WTC11 (cell line): Measurements from ENCODE around the gene CXCL17. TPM values are rescaled to one million over a fixed set of nuclear protein-coding genes. Genes with fewer than 3 reads are reported as not detected.
A peak's percentile ranks its signal among the peaks of the same experiment; 100 is the strongest.

Experiments
- ATAC-seq: fragments of 200-7000 bp; cut with Tn5 transposase; 2 replicates; pipeline ENCODE4 v1.10.0; 2021; ENCODE audit warnings: mild to moderate bottlenecking, moderate library complexity
- CTCF ChIA-PET: fragments of 300-600 bp; sonication (Branson Sonifier 250); formaldehyde crosslinking; loops from one replicate; lab custom pipeline; 2021; ENCODE audit warnings: antibody characterized with exemption; lab: Charles Lee
- POLR2A ChIA-PET: fragments of 350-600 bp; sonication (Branson Sonifier 250); formaldehyde crosslinking; loops from one replicate; lab custom pipeline; 2021; ENCODE audit warnings: antibody characterized with exemption; lab: Charles Lee
- DNase-seq: peaks from one replicate; pipeline ENCODE4 v3.0.0; 2021; ENCODE audit warnings: low spot score
- H3K27ac Mint-ChIP-seq: 2 replicates; pipeline ENCODE4 v1.8.0; 2021; ENCODE audit warnings: mixed read lengths
- H3K27me3 Mint-ChIP-seq: 2 replicates; pipeline ENCODE4 v1.8.0; 2021; ENCODE audit warnings: low read depth, mild to moderate bottlenecking, moderate library complexity, mixed read lengths
- H3K36me3 Mint-ChIP-seq: 2 replicates; pipeline ENCODE4 v1.8.0; 2021; ENCODE audit warnings: mixed read lengths
- H3K4me1 Mint-ChIP-seq: 2 replicates; pipeline ENCODE4 v1.8.0; 2022; ENCODE audit warnings: mixed read lengths
- H3K4me3 Mint-ChIP-seq: 2 replicates; pipeline ENCODE4 v1.8.0; 2021; ENCODE audit warnings: mild to moderate bottlenecking, moderate library complexity, mixed read lengths
- H3K9me3 Mint-ChIP-seq: 2 replicates; pipeline ENCODE4 v1.8.0; 2021; ENCODE audit warnings: mixed read lengths
- CBFB ChIP-seq: sonication (generic); formaldehyde crosslinking; IDR thresholded peaks from 2 replicates; pipeline ENCODE4 v1.8.1; 2022; ENCODE audit warnings: mild to moderate bottlenecking, low read depth, missing genetic modification reagents
- HMGA2 ChIP-seq: fragments of 250-450 bp; sonication (Bioruptor Pico); IDR thresholded peaks from 2 replicates; pipeline ENCODE4 v1.4.0; 2021; ENCODE audit warnings: mild to moderate bottlenecking, moderate library complexity
- MYBL2 ChIP-seq: sonication (generic); formaldehyde crosslinking; IDR thresholded peaks from 2 replicates; pipeline ENCODE4 v1.8.1; 2023; ENCODE audit warnings: mild to moderate bottlenecking, moderate library complexity, missing genetic modification reagents
- RELA ChIP-seq: sonication (generic); formaldehyde crosslinking; IDR thresholded peaks from 2 replicates; pipeline ENCODE4 v1.8.1; 2022; ENCODE audit warnings: missing genetic modification reagents, mild to moderate bottlenecking, borderline replicate concordance
- SMAD3 ChIP-seq: sonication (generic); formaldehyde crosslinking; IDR thresholded peaks from 2 replicates; pipeline ENCODE4 v1.8.0; 2022; ENCODE audit warnings: missing genetic modification reagents, mild to moderate bottlenecking, borderline replicate concordance
- TCF7 ChIP-seq: sonication (generic); formaldehyde crosslinking; IDR thresholded peaks from 2 replicates; pipeline ENCODE4 v1.8.0; 2022; ENCODE audit warnings: mild to moderate bottlenecking, low read depth, missing genetic modification reagents, moderate library complexity
- ZNF121 ChIP-seq: sonication (generic); formaldehyde crosslinking; IDR thresholded peaks from 2 replicates; pipeline ENCODE4 v1.8.0; 2023; ENCODE audit warnings: missing genetic modification reagents
- ZNF138 ChIP-seq: sonication (generic); formaldehyde crosslinking; conservative IDR thresholded peaks from 2 replicates; pipeline ENCODE4 v1.8.1; 2022; ENCODE audit warnings: mild to moderate bottlenecking, moderate library complexity, missing genetic modification reagents
- ZNF263 ChIP-seq: sonication (generic); formaldehyde crosslinking; IDR thresholded peaks from 2 replicates; pipeline ENCODE4 v1.8.1; 2022; ENCODE audit warnings: low read depth, mild to moderate bottlenecking, moderate library complexity, missing genetic modification reagents
- ZNF317 ChIP-seq: sonication (generic); formaldehyde crosslinking; IDR thresholded peaks from 2 replicates; pipeline ENCODE4 v1.8.1; 2023; ENCODE audit warnings: low read depth, mild to moderate bottlenecking, moderate library complexity, missing genetic modification reagents, borderline replicate concordance
- ZNF396 ChIP-seq: fragments of 250-450 bp; sonication (Bioruptor Pico); IDR thresholded peaks from 2 replicates; pipeline ENCODE4 v1.8.0; 2021; ENCODE audit warnings: mild to moderate bottlenecking, moderate library complexity, borderline replicate concordance
- total RNA-seq: library from RNA; stranded (reverse); gene quantifications from 3 replicates; pipeline ENCODE4 v1.2.3, GENCODE V29; 2021
- TF ChIP-seq, protein P1 (sequence below): fragments of 250-450 bp; sonication (Bioruptor Pico); conservative IDR thresholded peaks from 2 replicates; pipeline ENCODE4 v1.9.0; 2021; ENCODE audit warnings: mild to moderate bottlenecking
- TF ChIP-seq, protein P2 (sequence below): sonication (generic); formaldehyde crosslinking; IDR thresholded peaks from 2 replicates; pipeline ENCODE4 v1.8.0; 2022; ENCODE audit warnings: mild to moderate bottlenecking, missing genetic modification reagents
- TF ChIP-seq, protein P3 (sequence below): sonication (generic); formaldehyde crosslinking; IDR thresholded peaks from 2 replicates; pipeline ENCODE4 v1.8.0; 2022; ENCODE audit warnings: mild to moderate bottlenecking, missing genetic modification reagents
- TF ChIP-seq, protein P4 (sequence below): sonication (generic); formaldehyde crosslinking; IDR thresholded peaks from 2 replicates; pipeline ENCODE4 v1.8.1; 2023; ENCODE audit warnings: mild to moderate bottlenecking, missing genetic modification reagents, borderline replicate concordance
- TF ChIP-seq, protein P5 (sequence below): sonication (generic); formaldehyde crosslinking; IDR thresholded peaks from 2 replicates; pipeline ENCODE4 v1.8.0; 2023; ENCODE audit warnings: missing genetic modification reagents

The CXCL17 gene
- total RNA-seq, 1 experiment from 2014 or later, result not detected

GRCh38 chr19:42401365-42402303 lies 41.1 kb downstream of the CXCL17 start (continued):
- TF ChIP-seq, protein P1, sequence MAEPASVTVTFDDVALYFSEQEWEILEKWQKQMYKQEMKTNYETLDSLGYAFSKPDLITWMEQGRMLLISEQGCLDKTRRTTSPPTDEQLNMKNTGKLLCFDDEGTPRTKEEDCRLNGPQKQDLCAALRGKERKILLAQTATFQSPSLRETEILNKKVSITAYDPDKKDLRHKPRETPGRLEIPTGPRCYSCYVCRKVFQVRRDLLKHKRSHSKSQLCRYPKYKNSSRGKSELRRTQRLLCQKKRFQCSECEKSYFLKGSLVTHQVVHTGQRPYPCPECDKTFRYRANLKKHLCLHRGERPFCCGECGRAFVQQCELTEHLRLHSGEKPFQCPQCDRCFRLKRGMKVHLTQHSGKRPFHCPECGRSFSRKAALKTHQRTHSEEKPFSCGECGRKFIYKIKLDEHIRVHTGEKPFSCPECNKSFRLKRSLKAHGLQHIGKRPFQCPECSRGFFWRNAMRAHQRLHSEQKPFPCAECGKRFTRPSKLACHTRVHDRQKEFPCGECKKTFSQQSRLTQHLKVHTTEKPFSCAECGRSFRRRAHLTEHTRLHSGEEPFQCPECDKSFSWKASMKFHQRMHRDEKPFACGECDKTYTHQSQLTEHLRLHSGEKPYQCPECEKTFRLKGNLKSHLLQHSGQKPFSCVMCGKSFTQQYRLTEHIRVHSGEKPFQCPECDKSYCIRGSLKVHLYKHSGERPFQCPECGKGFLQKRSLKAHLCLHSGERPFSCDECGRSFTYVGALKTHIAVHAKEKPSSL (CRISPR knock-in tag), result no peak
- TF ChIP-seq ZNF138 (CRISPR knock-in tag), result peak; percentile 84
- TF ChIP-seq, all 79 proteins: peak for 18

GRCh38 chr19:42400404-42400803 lies 42.3 kb downstream of the CXCL17 start:
- DNase-seq, result no peak
- TF ChIP-seq ZNF121 (no peak), SMAD3 (CRISPR knock-in tag) (no peak), HMGA2 (CRISPR knock-in tag) (no peak), ZNF317 (no peak), ZNF263 (CRISPR knock-in tag) (no peak), ZNF396 (CRISPR knock-in tag) (no peak), TCF7 (CRISPR knock-in tag) (no peak), RELA (CRISPR knock-in tag) (no peak), CBFB (no peak), MYBL2 (CRISPR knock-in tag) (no peak)
- TF ChIP-seq, protein P2, sequence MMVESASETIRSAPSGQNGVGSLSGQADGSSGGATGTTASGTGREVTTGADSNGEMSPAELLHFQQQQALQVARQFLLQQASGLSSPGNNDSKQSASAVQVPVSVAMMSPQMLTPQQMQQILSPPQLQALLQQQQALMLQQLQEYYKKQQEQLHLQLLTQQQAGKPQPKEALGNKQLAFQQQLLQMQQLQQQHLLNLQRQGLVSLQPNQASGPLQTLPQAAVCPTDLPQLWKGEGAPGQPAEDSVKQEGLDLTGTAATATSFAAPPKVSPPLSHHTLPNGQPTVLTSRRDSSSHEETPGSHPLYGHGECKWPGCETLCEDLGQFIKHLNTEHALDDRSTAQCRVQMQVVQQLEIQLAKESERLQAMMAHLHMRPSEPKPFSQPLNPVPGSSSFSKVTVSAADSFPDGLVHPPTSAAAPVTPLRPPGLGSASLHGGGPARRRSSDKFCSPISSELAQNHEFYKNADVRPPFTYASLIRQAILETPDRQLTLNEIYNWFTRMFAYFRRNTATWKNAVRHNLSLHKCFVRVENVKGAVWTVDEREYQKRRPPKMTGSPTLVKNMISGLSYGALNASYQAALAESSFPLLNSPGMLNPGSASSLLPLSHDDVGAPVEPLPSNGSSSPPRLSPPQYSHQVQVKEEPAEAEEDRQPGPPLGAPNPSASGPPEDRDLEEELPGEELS (CRISPR knock-in tag), result no peak
- TF ChIP-seq, protein P3, sequence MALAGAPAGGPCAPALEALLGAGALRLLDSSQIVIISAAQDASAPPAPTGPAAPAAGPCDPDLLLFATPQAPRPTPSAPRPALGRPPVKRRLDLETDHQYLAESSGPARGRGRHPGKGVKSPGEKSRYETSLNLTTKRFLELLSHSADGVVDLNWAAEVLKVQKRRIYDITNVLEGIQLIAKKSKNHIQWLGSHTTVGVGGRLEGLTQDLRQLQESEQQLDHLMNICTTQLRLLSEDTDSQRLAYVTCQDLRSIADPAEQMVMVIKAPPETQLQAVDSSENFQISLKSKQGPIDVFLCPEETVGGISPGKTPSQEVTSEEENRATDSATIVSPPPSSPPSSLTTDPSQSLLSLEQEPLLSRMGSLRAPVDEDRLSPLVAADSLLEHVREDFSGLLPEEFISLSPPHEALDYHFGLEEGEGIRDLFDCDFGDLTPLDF, result no peak
- TF ChIP-seq, protein P4, sequence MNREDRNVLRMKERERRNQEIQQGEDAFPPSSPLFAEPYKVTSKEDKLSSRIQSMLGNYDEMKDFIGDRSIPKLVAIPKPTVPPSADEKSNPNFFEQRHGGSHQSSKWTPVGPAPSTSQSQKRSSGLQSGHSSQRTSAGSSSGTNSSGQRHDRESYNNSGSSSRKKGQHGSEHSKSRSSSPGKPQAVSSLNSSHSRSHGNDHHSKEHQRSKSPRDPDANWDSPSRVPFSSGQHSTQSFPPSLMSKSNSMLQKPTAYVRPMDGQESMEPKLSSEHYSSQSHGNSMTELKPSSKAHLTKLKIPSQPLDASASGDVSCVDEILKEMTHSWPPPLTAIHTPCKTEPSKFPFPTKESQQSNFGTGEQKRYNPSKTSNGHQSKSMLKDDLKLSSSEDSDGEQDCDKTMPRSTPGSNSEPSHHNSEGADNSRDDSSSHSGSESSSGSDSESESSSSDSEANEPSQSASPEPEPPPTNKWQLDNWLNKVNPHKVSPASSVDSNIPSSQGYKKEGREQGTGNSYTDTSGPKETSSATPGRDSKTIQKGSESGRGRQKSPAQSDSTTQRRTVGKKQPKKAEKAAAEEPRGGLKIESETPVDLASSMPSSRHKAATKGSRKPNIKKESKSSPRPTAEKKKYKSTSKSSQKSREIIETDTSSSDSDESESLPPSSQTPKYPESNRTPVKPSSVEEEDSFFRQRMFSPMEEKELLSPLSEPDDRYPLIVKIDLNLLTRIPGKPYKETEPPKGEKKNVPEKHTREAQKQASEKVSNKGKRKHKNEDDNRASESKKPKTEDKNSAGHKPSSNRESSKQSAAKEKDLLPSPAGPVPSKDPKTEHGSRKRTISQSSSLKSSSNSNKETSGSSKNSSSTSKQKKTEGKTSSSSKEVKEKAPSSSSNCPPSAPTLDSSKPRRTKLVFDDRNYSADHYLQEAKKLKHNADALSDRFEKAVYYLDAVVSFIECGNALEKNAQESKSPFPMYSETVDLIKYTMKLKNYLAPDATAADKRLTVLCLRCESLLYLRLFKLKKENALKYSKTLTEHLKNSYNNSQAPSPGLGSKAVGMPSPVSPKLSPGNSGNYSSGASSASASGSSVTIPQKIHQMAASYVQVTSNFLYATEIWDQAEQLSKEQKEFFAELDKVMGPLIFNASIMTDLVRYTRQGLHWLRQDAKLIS, result no peak
- TF ChIP-seq, protein P5, sequence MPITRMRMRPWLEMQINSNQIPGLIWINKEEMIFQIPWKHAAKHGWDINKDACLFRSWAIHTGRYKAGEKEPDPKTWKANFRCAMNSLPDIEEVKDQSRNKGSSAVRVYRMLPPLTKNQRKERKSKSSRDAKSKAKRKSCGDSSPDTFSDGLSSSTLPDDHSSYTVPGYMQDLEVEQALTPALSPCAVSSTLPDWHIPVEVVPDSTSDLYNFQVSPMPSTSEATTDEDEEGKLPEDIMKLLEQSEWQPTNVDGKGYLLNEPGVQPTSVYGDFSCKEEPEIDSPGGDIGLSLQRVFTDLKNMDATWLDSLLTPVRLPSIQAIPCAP, result no peak
- Mint-ChIP-seq H3K36me3 (0 out of 2 replicates have a peak, but pooled peaks cover 2% of the 10 kb centered on the region), H3K4me1 (peaks cover 34% of the 10 kb centered on the region), H3K4me3 (no peak overlapping the region), H3K27me3 (peaks cover 37% of the 10 kb centered on the region), H3K9me3 (no peaks in the 10 kb centered on the region), H3K27ac (peak overlapping the region; percentile 3; the same call in 1 of the 2 replicates)
- no peak for ATAC-seq
- ChIA-PET CTCF (interaction anchor here (0.9 to 4.2 kb wide), 15 partner anchors 11 to 304 kb away, joined by 3 to 28 read pairs (median 9); partner anchors contain the start of gene POU2F2), POLR2A (interaction anchor here (1.4 to 2.7 kb wide), 3 partner anchors 24 to 35 kb away, joined by 4 to 13 read pairs (median 6); no protein-coding TSS in a partner anchor)
